Left lung (tissue), 10 donors: Measurements from ENCODE around the gene OSCAR. TPM values are rescaled to one million over a fixed set of nuclear protein-coding genes. Genes with fewer than 3 reads are reported as not detected.
"Not testable (repeated sequence)": the region's sequence is repeated elsewhere in the genome, so short reads cannot be mapped to it uniquely, and the experiment has no call there.

Experiments
- ATAC-seq: fragments of 200-7000 bp; cut with Tn5 transposase; one replicate; pipeline ENCODE4 v1.9.1; 2020; ENCODE audit warnings: moderate library complexity
- DNase-seq, 4 donors: peaks; one replicate each; pipeline ENCODE4 v3.0.0-alpha.2; 2013 to 2020
- H3K27ac ChIP-seq, 2 donors: fragments of 200-600 bp; sonication (generic) in 1 of 2; one replicate each; pipeline versions ENCODE4 v1.5.0 to v1.8.0; 2020 to 2021
- H3K27me3 ChIP-seq, 2 donors: fragments of 200-600 bp; sonication (generic) in 1 of 2; one replicate each; pipeline versions ENCODE4 v1.5.0 to v1.8.0; 2020 to 2021
- H3K36me3 ChIP-seq, 2 donors: fragments of 200-600 bp; sonication (generic) in 1 of 2; one replicate each; pipeline versions ENCODE4 v1.5.0 to v1.8.0; 2020 to 2021
- H3K4me1 ChIP-seq, 2 donors: fragments of 200-600 bp; one replicate each; pipeline ENCODE4 v1.8.0; 2021
- H3K4me3 ChIP-seq, 2 donors: fragments of 200-600 bp; sonication (generic) in 1 of 2; one replicate each; pipeline versions ENCODE4 v1.5.0 to v1.8.0; 2020 to 2021; ENCODE audit warnings: mild to moderate bottlenecking in 1 of 2
- H3K9me3 ChIP-seq, 2 donors: fragments of 200-600 bp; sonication (generic) in 1 of 2; one replicate each; pipeline versions ENCODE4 v1.5.0 to v1.8.0; 2020 to 2021
- CTCF ChIP-seq, 2 donors: fragments of 200-600 bp; sonication (generic) in 1 of 2; IDR thresholded peaks; one replicate each; pipeline versions ENCODE4 v1.5.0 to v1.8.0; 2021; ENCODE audit warnings: antibody characterized with exemption in 2 of 2
- intact Hi-C, 2 donors: fragments of 100-400 bp; cut with DNase I; formaldehyde crosslinking; loops; one replicate each; pipeline versions ENCODE4 v1.11.2 to v1.14.2; 2022
- polyA plus RNA-seq, 6 donors: library from polyadenylated mRNA; unstranded; fragments of 120-200 nt; gene quantifications; one replicate each; pipeline ENCODE4 v1.2.1, GENCODE V29; 2013; ENCODE audit not compliant: insufficient read length in 6 of 6
- total RNA-seq, 2 donors: library from RNA; stranded (reverse); fragmentation: NEBNext Ultra II Directional; extraction: Animal tissue kit (Norgen Biotek cat#: 25700); gene quantifications; one replicate each; pipeline ENCODE4 v1.2.1, GENCODE V29; 2021
- donor health status: DM: no; HTN: yes; CAD: no.
- donor health status: DM: no; HTN: no; CAD: no.

Gene OSCAR
- total and polyA plus RNA-seq, 8 donors = 0.43 to 57.1 (median 0.58) TPM

GRCh38 chr19:54096617-54097106 lies 3.9 kb downstream of the OSCAR start:
- ATAC-seq (peak; percentile 24), DNase-seq (peak in 2 of 4 donors; percentile 42 to 80)
- intact Hi-C loops = no loop called here
- no peaks in the 10 kb centered on the region for H3K9me3 ChIP-seq
- peak overlapping the region in 1 of 2 donors; percentile 83 for H3K27ac ChIP-seq
- H3K4me1 ChIP-seq = peaks cover 6 to 47% of the 10 kb centered on the region in 2 donors
- peaks cover 0 to 15% of the 10 kb centered on the region in 2 donors for H3K36me3 ChIP-seq
- TF ChIP-seq CTCF (IDR thresholded peaks at IDR 0.05) = no peak
- H3K4me3 ChIP-seq = peak overlapping the region in 1 of 2 donors; percentile 36
- H3K27me3 ChIP-seq = peaks cover 0 to 40% of the 10 kb centered on the region in 2 donors

GRCh38 chr19:54095859-54096616 lies 4.6 kb downstream of the OSCAR start:
- H3K9me3 ChIP-seq, intact Hi-C loops: not testable (repeated sequence)
- Histone ChIP-seq H3K36me3 (peaks cover 0 to 15% of the 10 kb centered on the region in 2 donors), H3K4me3 (peak overlapping the region in 1 of 2 donors; percentile 36), H3K27ac (peak overlapping the region in 1 of 2 donors; percentile 83), H3K27me3 (peaks cover 0 to 40% of the 10 kb centered on the region in 2 donors), H3K4me1 (peaks cover 6 to 41% of the 10 kb centered on the region in 2 donors)
- ATAC-seq (peak; percentile 73), DNase-seq (peak in 3 of 4 donors; percentile 49 to 94 (median 53))

- H3K4me1 ChIP-seq = peaks cover 6 to 37% of the 10 kb centered on the region in 2 donors
- no peaks in the 10 kb centered on the region for H3K9me3 ChIP-seq
- no peak for TF ChIP-seq CTCF (IDR thresholded peaks at IDR 0.05)
- DNase-seq (peak in 1 of 4 donors; percentile 71), ATAC-seq (no peak)
- peak overlapping the region in 1 of 2 donors; percentile 36 for H3K4me3 ChIP-seq
- intact Hi-C loops = no loop called here
- no peak overlapping the region for H3K27ac ChIP-seq
- H3K36me3 ChIP-seq = peaks cover 0 to 15% of the 10 kb centered on the region in 2 donors
- peaks cover 0 to 48% of the 10 kb centered on the region in 2 donors for H3K27me3 ChIP-seq
Observed at GRCh38 chr19:54095136-54095858, 5.3 kb downstream of the OSCAR start.

GRCh38 chr19:54094426-54095000 lies 6.1 kb downstream of the OSCAR start:
- Histone ChIP-seq H3K27me3 (peaks cover 0 to 56% of the 10 kb centered on the region in 2 donors), H3K4me1 (peaks cover 6 to 37% of the 10 kb centered on the region in 2 donors), H3K36me3 (peaks cover 0 to 15% of the 10 kb centered on the region in 2 donors), H3K9me3 (no peaks in the 10 kb centered on the region), H3K27ac (no peak overlapping the region), H3K4me3 (no peak overlapping the region)
- intact Hi-C loops = no loop called here
- TF ChIP-seq CTCF (IDR thresholded peaks at IDR 0.05) = no peak
- no peak for DNase-seq
- ATAC-seq = no peak

- Histone ChIP-seq H3K27ac (no peak overlapping the region), H3K9me3 (peaks cover 0 to 12% of the 10 kb centered on the region in 2 donors), H3K4me3 (no peak overlapping the region), H3K36me3 (no peaks in the 10 kb centered on the region), H3K4me1 (peaks cover 0 to 11% of the 10 kb centered on the region in 2 donors), H3K27me3 (peaks cover 0 to 1% of the 10 kb centered on the region in 2 donors)
- ATAC-seq (no peak), DNase-seq (no peak)
- TF ChIP-seq CTCF (IDR thresholded peaks at IDR 0.05) = no peak
- intact Hi-C loops = no loop called here
Observed at GRCh38 chr19:54084410-54084809, 16.2 kb downstream of the OSCAR start.
